H9 (cell line): ENCODE data around the gene BHLHA15. TPM values are rescaled to one million over a fixed set of nuclear protein-coding genes. Genes with fewer than 3 reads are reported as not detected.
A peak's percentile ranks its signal among the peaks of the same experiment; 100 is the strongest.

ENCODE experiments used
- DNase-seq: peaks from one replicate; pipeline ENCODE4 v3.0.0-alpha.2; 2017
- H2AFZ ChIP-seq: one replicate; pipeline ENCODE4 v1.6.1; 2013; ENCODE audit warnings: mild to moderate bottlenecking, low read length, control low read depth, moderate library complexity
- H2AK5ac ChIP-seq: 2 replicates; pipeline ENCODE4 v1.6.1; 2013; ENCODE audit warnings: low read length, control low read depth, mixed read lengths; ENCODE audit not compliant: insufficient read length
- H2BK120ac ChIP-seq: one replicate; pipeline ENCODE4 v1.6.1; 2013; ENCODE audit warnings: low read depth, mild to moderate bottlenecking, low read length, control low read depth, inconsistent platforms; ENCODE audit not compliant: poor library complexity, severe bottlenecking
- H2BK12ac ChIP-seq: 2 replicates; pipeline ENCODE4 v1.6.1; 2013; ENCODE audit warnings: low read length, control low read depth, mixed read lengths, low read depth; ENCODE audit not compliant: insufficient read length
- H2BK15ac ChIP-seq: 2 replicates; pipeline ENCODE4 v1.6.1; 2013; ENCODE audit warnings: low read depth, low read length, control low read depth
- H2BK20ac ChIP-seq: one replicate; pipeline ENCODE4 v1.6.1; 2013; ENCODE audit warnings: low read depth, mild to moderate bottlenecking, low read length, control low read depth, inconsistent platforms; ENCODE audit not compliant: poor library complexity, severe bottlenecking
- H2BK5ac ChIP-seq: 2 replicates; pipeline ENCODE4 v1.6.1; 2013; ENCODE audit warnings: low read length, control low read depth, mixed read lengths; ENCODE audit not compliant: insufficient read length
- H3K14ac ChIP-seq: 2 replicates; pipeline ENCODE4 v1.6.1; 2013; ENCODE audit warnings: low read length, control low read depth; ENCODE audit not compliant: insufficient read depth
- H3K18ac ChIP-seq: 2 replicates; pipeline ENCODE4 v1.6.1; 2013; ENCODE audit warnings: low read depth, mild to moderate bottlenecking, mixed read lengths, low read length, control low read depth; ENCODE audit not compliant: insufficient read length
- H3K23ac ChIP-seq: 2 replicates; pipeline ENCODE4 v1.6.1; 2013; ENCODE audit warnings: low read length, control low read depth, mixed read lengths, low read depth; ENCODE audit not compliant: insufficient read length
- H3K23me2 ChIP-seq: 2 replicates; pipeline ENCODE4 v1.6.1; 2013; ENCODE audit warnings: low read depth, mild to moderate bottlenecking, mixed read lengths, low read length, control low read depth; ENCODE audit not compliant: insufficient read length, poor library complexity, severe bottlenecking
- H3K27ac ChIP-seq: 2 replicates; pipeline ENCODE4 v1.5.1; 2013; ENCODE audit warnings: low read length, control low read depth, mixed read lengths, low read depth; ENCODE audit not compliant: insufficient read length
- H3K27me3 ChIP-seq: 2 replicates; pipeline ENCODE4 v1.6.1; 2013; ENCODE audit warnings: low read length, control low read depth, inconsistent platforms; ENCODE audit not compliant: insufficient read depth
- H3K4ac ChIP-seq: 2 replicates; pipeline ENCODE4 v1.6.1; 2013; ENCODE audit warnings: low read depth, mild to moderate bottlenecking, control low read depth, inconsistent platforms, low read length, moderate library complexity
- H3K4me1 ChIP-seq: 2 replicates; pipeline ENCODE4 v1.6.1; 2013; ENCODE audit warnings: low read length, control low read depth, inconsistent platforms; ENCODE audit not compliant: insufficient read depth
- H3K4me2 ChIP-seq: 2 replicates; pipeline ENCODE4 v1.6.1; 2013; ENCODE audit warnings: low read length, control low read depth, mixed read lengths; ENCODE audit not compliant: insufficient read length, insufficient read depth
- H3K56ac ChIP-seq: 2 replicates; pipeline ENCODE4 v1.6.1; 2013; ENCODE audit warnings: low read depth, mild to moderate bottlenecking, mixed read lengths, low read length, control low read depth; ENCODE audit not compliant: insufficient read length
- H3K79me1 ChIP-seq: 2 replicates; pipeline ENCODE4 v1.6.1; 2013; ENCODE audit warnings: low read depth, mild to moderate bottlenecking, moderate library complexity, low read length, control low read depth, inconsistent platforms; ENCODE audit not compliant: insufficient read depth, poor library complexity, severe bottlenecking
- H3K79me2 ChIP-seq: 2 replicates; pipeline ENCODE4 v1.6.1; 2013; ENCODE audit warnings: low read length, control low read depth, inconsistent platforms; ENCODE audit not compliant: insufficient read depth
- H3K9ac ChIP-seq: 2 replicates; pipeline ENCODE4 v1.6.1; 2013; ENCODE audit warnings: low read length, control low read depth, mixed read lengths; ENCODE audit not compliant: insufficient read length; ENCODE audit errors: extremely low read depth
- H3K9me3 ChIP-seq: one replicate; pipeline ENCODE4 v1.6.1; 2013; ENCODE audit warnings: low read depth, low read length, inconsistent platforms; ENCODE audit not compliant: control insufficient read depth
- H3T11ph ChIP-seq: one replicate; pipeline ENCODE4 v1.6.1; 2013; ENCODE audit warnings: mild to moderate bottlenecking, low read length, control low read depth, inconsistent platforms
- H4K20me1 ChIP-seq: one replicate; pipeline ENCODE4 v1.6.1; 2013; ENCODE audit not compliant: control insufficient read depth, insufficient read length, insufficient read depth
- H4K5ac ChIP-seq: 2 replicates; pipeline ENCODE4 v1.6.1; 2013; ENCODE audit warnings: low read depth, mild to moderate bottlenecking, mixed read lengths, low read length, control low read depth; ENCODE audit not compliant: insufficient read length
- H4K8ac ChIP-seq: replicated peaks from 2 replicates; pipeline ENCODE4 v1.6.1; 2013; ENCODE audit warnings: low read length, control low read depth, mixed read lengths, low read depth; ENCODE audit not compliant: insufficient read length
- H4K91ac ChIP-seq: 2 replicates; pipeline ENCODE4 v1.6.1; 2013; ENCODE audit warnings: low read depth, mild to moderate bottlenecking, moderate library complexity, mixed read lengths, low read length, control low read depth; ENCODE audit not compliant: insufficient read length
- H3K27ac Mint-ChIP-seq, 3 experiments: 2 replicates in 2 of 3; 3 replicates in 1 of 3; pipeline ENCODE4 v1.8.0; 2020 to 2021; ENCODE audit warnings: mixed read lengths in 3 of 3, mild to moderate bottlenecking in 1 of 3, moderate library complexity in 1 of 3
- H3K27me3 Mint-ChIP-seq: 2 replicates; pipeline ENCODE4 v1.8.0; 2021; ENCODE audit warnings: low read depth, mild to moderate bottlenecking, moderate library complexity, mixed read lengths
- H3K36me3 Mint-ChIP-seq, 3 experiments: 2 replicates in 2 of 3; 3 replicates in 1 of 3; pipeline ENCODE4 v1.8.0; 2020 to 2021; ENCODE audit warnings: low read depth in 3 of 3, mixed read lengths in 3 of 3; ENCODE audit not compliant: insufficient read depth in 1 of 3
- H3K4me1 Mint-ChIP-seq, 2 experiments: 2 replicates each; pipeline ENCODE4 v1.8.0; 2020; ENCODE audit warnings: mixed read lengths in 2 of 2
- H3K4me3 Mint-ChIP-seq, 2 experiments: 2 replicates in 1 of 2; 3 replicates in 1 of 2; pipeline ENCODE4 v1.8.0; 2020 to 2021; ENCODE audit warnings: mild to moderate bottlenecking in 2 of 2, mixed read lengths in 2 of 2, moderate library complexity in 1 of 2
- H3K9me3 Mint-ChIP-seq, 2 experiments: 2 replicates in 1 of 2; 3 replicates in 1 of 2; pipeline ENCODE4 v1.8.0; 2020; ENCODE audit warnings: mild to moderate bottlenecking in 2 of 2, mixed read lengths in 2 of 2, moderate library complexity in 1 of 2
- CTCF ChIP-seq: fragments of 200-600 bp; sonication (generic); conservative IDR thresholded peaks from 3 replicates; pipeline ENCODE4 v1.8.0; 2021; ENCODE audit warnings: antibody characterized with exemption, mild to moderate bottlenecking
- WGBS: extraction: QIAGEN DNeasy Blood & Tissue Kit; methylation state at CpG from one replicate; pipeline ENCODE4 v1.1.7; 2013; ENCODE audit warnings: missing lambda C conversion rate, low lambda C conversion rate, mixed read lengths; ENCODE audit not compliant: insufficient read length; ENCODE audit errors: extremely low coverage; 5-methylcytosine and 5-hydroxymethylcytosine counted together
- total RNA-seq: library from RNA; stranded (reverse); gene quantifications from 2 replicates; pipeline ENCODE4 v1.2.1, GENCODE V29; 2021

The BHLHA15 gene
- total RNA-seq, 1 experiment from 2014 or later, result 1.4 TPM

- no peak overlapping the region for H3K4ac ChIP-seq
- peak overlapping the region; percentile 13 for H3K18ac ChIP-seq
- H2BK15ac ChIP-seq, result no peak overlapping the region
- H4K8ac ChIP-seq, result no peak overlapping the region
- H3K9ac ChIP-seq, result no peak overlapping the region
- H4K5ac ChIP-seq, result no peak overlapping the region
- Mint-ChIP-seq H3K27ac (peak overlapping the region in 2 of 3 experiments; percentile 76 to 81; a peak in 4 of 7 replicates), H3K9me3 (no peaks in the 10 kb centered on the region; a peak in 1 of 5 replicates), H3K4me3 (no peak overlapping the region), H3K4me1 (peaks cover 2 to 6% of the 10 kb centered on the region in 2 experiments; a peak in 2 of 4 replicates), H3K27me3 (no peaks in the 10 kb centered on the region), H3K36me3 (peaks cover 0 to 6% (median 0%) of the 10 kb centered on the region in 3 experiments; a peak in 2 of 7 replicates)
- no peaks in the 10 kb centered on the region for H3K9me3 ChIP-seq
- no peaks in the 10 kb centered on the region for H3K79me1 ChIP-seq
- no peaks in the 10 kb centered on the region for H3K23me2 ChIP-seq
- no peak overlapping the region for H3T11ph ChIP-seq
- no peaks in the 10 kb centered on the region for H3K79me2 ChIP-seq
- no peak overlapping the region for H3K4me2 ChIP-seq
- H3K14ac ChIP-seq, result no peak overlapping the region
- no peak overlapping the region for H2AK5ac ChIP-seq
- H4K91ac ChIP-seq, result no peak overlapping the region
- TF ChIP-seq CTCF, result no peak
- no peak overlapping the region for H2BK5ac ChIP-seq
- H3K4me1 ChIP-seq, result no peaks in the 10 kb centered on the region
- H2BK120ac ChIP-seq, result no peak overlapping the region
- H3K27ac ChIP-seq, result no peak overlapping the region
- no peak for DNase-seq
- no CpG with 5 or more reads among the region's 18 CpGs for WGBS
- H4K20me1 ChIP-seq, result no peaks in the 10 kb centered on the region
- H2BK20ac ChIP-seq, result no peak overlapping the region
- no peak overlapping the region for H2AFZ ChIP-seq
- no peak overlapping the region for H3K23ac ChIP-seq
- no peaks in the 10 kb centered on the region for H3K27me3 ChIP-seq
- no peak overlapping the region for H2BK12ac ChIP-seq
- H3K56ac ChIP-seq, result no peak overlapping the region
Measured at GRCh38 chr7:98227939-98228338, 16.7 kb downstream of the BHLHA15 start.
